GM20431 (cell line): ENCODE measurements around the gene RAD51AP1.

Experiments
- in situ Hi-C: fragments of 300-500 bp; cut with MseI, MboI; formaldehyde crosslinking; loops from one replicate; pipeline ENCODE4 v1.15.0; 2020; ENCODE audit warnings: low sequenced_read_pairs; ENCODE audit not compliant: unreplicated experiment

Gene RAD51AP1

GRCh38 chr12:4587108-4587507 lies 48.4 kb downstream of the RAD51AP1 start:
- in situ Hi-C loops: no loop called here

GRCh38 chr12:4588916-4589315 lies 50.2 kb downstream of the RAD51AP1 start:
- in situ Hi-C loops: no loop called here

DNA sequence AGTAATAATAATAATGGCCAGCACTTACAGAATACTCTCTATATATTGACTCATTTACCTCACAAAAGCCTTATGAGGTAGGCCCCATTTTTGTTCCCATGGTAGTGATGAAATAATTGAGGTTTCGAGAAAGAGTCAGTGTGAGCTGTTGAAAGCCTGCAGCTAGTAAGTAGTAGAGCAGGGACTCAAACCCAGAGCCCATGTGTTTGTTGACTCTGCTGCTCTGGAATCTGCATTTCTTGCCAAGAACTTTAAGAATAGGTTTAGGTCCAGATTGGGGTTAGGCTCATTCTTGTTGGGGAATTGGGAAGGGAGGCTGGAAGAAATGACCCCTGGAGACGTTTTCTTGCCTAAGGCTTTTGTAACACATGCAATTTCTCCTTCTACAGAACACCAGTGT lies 51.3 kb downstream of the RAD51AP1 start:
- in situ Hi-C loops: no loop called here

GRCh38 chr12:4591180-4591687 lies 52.5 kb downstream of the RAD51AP1 start:
- in situ Hi-C loops: no loop called here

DNA sequence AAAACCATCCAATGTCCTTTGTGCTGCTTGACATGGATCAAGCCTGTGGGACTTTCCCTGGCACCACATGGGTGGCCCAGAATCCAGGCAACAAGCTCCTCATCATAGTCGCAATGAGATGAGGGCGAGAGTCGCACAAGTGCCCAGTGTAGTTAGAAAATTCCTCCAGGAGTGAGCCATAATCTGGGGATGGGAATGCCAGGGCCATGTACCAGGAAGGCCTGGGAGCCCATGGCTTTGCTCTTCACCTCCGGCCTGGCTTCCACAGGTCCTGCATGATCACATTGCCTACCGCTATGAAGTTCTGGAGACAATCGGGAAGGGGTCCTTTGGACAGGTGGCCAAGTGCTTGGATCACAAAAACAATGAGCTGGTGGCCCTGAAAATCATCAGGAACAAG lies 57.2 kb downstream of the RAD51AP1 start:
- in situ Hi-C loops: no loop called here

DNA sequence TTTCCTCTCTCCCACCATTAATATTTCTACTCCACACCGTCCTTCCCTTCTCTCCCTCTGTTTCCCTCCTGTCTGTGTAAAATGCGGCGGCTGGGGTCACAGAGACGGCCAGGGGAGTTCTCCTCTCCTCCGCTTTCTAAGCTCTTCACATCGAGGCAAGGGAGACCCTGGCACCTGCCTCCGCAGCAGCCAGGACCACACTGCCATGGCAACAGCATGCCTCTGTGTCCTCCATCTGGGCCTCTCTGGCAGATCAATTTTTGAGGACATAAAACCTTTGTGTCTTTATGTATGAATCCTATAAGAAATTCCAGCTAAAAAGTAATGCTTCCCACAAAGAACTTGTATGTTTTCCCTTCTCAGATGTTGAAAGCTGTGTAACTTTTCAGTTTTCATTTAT lies 64.7 kb downstream of the RAD51AP1 start:
- in situ Hi-C loops: no loop called here

DNA sequence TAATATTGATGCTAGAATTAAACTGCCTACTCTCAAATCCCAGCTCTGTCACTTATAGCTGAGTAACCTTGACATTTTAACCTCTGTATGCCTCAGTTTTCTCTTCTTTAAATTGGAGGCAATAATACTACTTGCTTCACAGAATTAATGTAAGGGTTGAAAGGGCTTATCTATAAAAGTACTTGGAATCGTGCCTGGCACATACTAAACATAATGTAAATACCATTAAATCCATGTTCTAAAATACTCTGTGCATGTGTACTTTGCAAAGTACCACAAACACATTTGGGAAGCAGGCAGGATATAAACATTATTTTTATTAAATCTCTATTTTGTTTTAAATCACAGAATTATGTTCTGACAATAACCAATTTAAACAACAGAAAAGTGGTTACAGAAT lies 65.3 kb downstream of the RAD51AP1 start:
- in situ Hi-C loops: no loop called here

GRCh38 chr12:4604684-4605193 lies 66.0 kb downstream of the RAD51AP1 start:
- in situ Hi-C loops: no loop called here

- in situ Hi-C loops: no loop called here
These were observed 68.4 kb downstream of the RAD51AP1 start for GRCh38 chr12:4607056-4607455.

DNA sequence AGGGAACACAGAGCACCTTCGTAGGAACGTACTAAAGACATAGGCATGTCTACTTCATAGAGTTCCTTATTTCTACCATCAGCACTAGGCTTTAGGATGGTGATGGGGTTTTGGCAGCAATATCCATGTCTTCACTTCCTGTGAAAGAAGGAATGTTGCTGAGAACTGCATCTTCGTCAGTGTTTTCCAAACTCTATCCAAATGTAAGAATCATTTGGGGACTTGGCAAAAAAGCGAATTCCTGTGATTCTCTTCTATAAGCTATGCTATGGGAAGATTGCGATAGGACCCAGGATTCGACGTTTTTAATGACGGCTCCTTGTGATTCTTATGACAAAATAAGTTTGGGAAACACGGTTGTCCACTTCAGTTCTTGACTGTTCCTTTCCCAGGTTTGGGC lies 70.4 kb downstream of the RAD51AP1 start:
- in situ Hi-C loops: no loop called here
